Nephron progenitor cell (in vitro differentiated cells): Measurements from ENCODE around the gene PDCD11.
"Not testable (repeated sequence)": the region's sequence is repeated elsewhere in the genome, so short reads cannot be mapped to it uniquely, and the experiment has no call there.

Experiments
- DNase-seq: peaks from one replicate; pipeline ENCODE4 v3.0.0; 2021
- H3K27ac Mint-ChIP-seq: 2 replicates; pipeline ENCODE4 v1.8.0; 2021; ENCODE audit warnings: mild to moderate bottlenecking, moderate library complexity, mixed read lengths
- H3K27me3 Mint-ChIP-seq: 2 replicates; pipeline ENCODE4 v1.8.0; 2021; ENCODE audit warnings: mild to moderate bottlenecking, low read depth, mixed read lengths; ENCODE audit not compliant: poor library complexity
- H3K36me3 Mint-ChIP-seq: 2 replicates; pipeline ENCODE4 v1.8.0; 2021; ENCODE audit warnings: low read depth, mixed read lengths
- H3K4me1 Mint-ChIP-seq: 2 replicates; pipeline ENCODE4 v1.8.0; 2021; ENCODE audit warnings: mixed read lengths
- H3K4me3 Mint-ChIP-seq: 2 replicates; pipeline ENCODE4 v1.8.0; 2021; ENCODE audit warnings: mild to moderate bottlenecking, moderate library complexity, mixed read lengths
- H3K9me3 Mint-ChIP-seq: 2 replicates; pipeline ENCODE4 v1.8.0; 2021; ENCODE audit warnings: mild to moderate bottlenecking, moderate library complexity, mixed read lengths
- CTCF ChIP-seq: fragments of 200-600 bp; sonication (generic); IDR thresholded peaks from 2 replicates; pipeline ENCODE4 v1.5.0; 2021; ENCODE audit warnings: antibody characterized with exemption

PDCD11 gene, protein sequence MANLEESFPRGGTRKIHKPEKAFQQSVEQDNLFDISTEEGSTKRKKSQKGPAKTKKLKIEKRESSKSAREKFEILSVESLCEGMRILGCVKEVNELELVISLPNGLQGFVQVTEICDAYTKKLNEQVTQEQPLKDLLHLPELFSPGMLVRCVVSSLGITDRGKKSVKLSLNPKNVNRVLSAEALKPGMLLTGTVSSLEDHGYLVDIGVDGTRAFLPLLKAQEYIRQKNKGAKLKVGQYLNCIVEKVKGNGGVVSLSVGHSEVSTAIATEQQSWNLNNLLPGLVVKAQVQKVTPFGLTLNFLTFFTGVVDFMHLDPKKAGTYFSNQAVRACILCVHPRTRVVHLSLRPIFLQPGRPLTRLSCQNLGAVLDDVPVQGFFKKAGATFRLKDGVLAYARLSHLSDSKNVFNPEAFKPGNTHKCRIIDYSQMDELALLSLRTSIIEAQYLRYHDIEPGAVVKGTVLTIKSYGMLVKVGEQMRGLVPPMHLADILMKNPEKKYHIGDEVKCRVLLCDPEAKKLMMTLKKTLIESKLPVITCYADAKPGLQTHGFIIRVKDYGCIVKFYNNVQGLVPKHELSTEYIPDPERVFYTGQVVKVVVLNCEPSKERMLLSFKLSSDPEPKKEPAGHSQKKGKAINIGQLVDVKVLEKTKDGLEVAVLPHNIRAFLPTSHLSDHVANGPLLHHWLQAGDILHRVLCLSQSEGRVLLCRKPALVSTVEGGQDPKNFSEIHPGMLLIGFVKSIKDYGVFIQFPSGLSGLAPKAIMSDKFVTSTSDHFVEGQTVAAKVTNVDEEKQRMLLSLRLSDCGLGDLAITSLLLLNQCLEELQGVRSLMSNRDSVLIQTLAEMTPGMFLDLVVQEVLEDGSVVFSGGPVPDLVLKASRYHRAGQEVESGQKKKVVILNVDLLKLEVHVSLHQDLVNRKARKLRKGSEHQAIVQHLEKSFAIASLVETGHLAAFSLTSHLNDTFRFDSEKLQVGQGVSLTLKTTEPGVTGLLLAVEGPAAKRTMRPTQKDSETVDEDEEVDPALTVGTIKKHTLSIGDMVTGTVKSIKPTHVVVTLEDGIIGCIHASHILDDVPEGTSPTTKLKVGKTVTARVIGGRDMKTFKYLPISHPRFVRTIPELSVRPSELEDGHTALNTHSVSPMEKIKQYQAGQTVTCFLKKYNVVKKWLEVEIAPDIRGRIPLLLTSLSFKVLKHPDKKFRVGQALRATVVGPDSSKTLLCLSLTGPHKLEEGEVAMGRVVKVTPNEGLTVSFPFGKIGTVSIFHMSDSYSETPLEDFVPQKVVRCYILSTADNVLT (N-terminal part only)

DNA sequence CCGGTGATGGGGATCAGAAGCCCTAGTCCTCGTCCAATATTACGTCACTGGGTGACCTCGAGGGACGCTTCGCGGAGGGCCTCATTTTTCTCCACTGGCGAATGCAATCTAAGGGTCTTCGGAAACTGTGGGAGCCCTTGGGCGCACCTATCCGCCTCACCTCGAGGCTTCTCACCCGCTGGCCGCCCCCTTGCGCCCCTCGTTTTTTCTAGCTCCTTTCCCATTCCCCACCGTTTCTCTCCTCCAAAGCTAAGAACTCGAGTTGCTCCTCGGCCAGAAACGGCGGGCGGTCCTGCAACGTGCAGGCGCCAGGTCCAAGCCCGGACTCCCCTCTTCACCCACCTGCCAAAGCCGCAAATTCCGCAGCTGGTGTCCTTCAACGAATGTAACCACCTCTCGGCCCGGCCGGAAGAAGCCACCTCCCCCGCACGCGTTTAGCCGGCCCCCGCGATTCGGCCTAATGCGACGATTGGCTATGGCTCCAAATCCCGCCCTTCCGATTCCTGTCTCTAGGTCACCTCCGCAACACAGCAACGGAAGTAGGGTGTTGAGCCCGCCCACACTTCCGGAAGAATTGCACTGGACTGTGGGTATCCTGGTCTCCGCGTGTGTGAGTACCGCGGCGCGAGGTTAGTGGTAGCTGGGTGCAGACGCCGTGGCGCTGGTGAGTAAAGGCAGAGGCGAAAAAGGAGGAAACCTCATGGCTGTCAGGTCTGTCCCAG lies at the start of gene PDCD11, which contains the start of gene ATP5MK:
PDCD11 (plus strand) TSS at position 560 of the 722 bp plus-strand sequence. CDS start 1,801 bp downstream, outside the sequence.
ATP5MK (minus strand) TSS at position 409 of the 722 bp plus-strand sequence. CDS start 4,018 bp downstream, outside the sequence.
- H3K9me3 Mint-ChIP-seq, result no peaks in the 10 kb centered on the region
- peaks cover 53% of the 10 kb centered on the region for H3K36me3 Mint-ChIP-seq
- peak within 1 kb of the TSS; percentile 100 for H3K4me3 Mint-ChIP-seq
- peak within 1 kb of the TSS; percentile 99 for H3K27ac Mint-ChIP-seq
- peaks cover 5% of the 10 kb centered on the region for H3K27me3 Mint-ChIP-seq
- TF ChIP-seq CTCF, result no peak
- H3K4me1 Mint-ChIP-seq, result peaks cover 57% of the 10 kb centered on the region
- DNase-seq, result peak; percentile 95

DNA sequence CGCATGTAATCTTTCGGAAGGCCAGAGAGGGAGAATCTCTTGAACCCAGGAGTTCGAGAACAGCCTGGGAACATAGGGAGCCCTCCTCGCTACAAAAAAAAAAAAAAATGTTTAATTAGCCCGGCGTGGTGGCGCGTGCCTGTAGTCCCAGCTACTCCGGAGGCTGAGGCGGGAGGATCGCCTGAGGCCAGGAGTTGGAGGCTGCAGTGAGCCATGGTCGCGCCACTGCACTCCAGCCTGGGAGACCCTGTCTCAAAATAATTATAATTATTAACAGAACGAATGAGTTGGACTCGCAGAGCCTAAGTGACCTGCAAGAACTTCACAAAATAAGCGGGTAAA lies 46.3 kb upstream of the PDCD11 start:
- TF ChIP-seq CTCF, result no peak
- H3K36me3 Mint-ChIP-seq, result peaks cover 19% of the 10 kb centered on the region
- H3K9me3 Mint-ChIP-seq, result no peaks in the 10 kb centered on the region
- peak overlapping the region; percentile 54 for H3K27ac Mint-ChIP-seq
- peak overlapping the region; percentile 93 for H3K4me3 Mint-ChIP-seq
- peaks cover 5% of the 10 kb centered on the region for H3K4me1 Mint-ChIP-seq
- DNase-seq, result no peak
- H3K27me3 Mint-ChIP-seq, result no peaks in the 10 kb centered on the region

- Mint-ChIP-seq H3K9me3 (no peaks in the 10 kb centered on the region), H3K36me3 (peaks cover 17% of the 10 kb centered on the region), H3K27ac (peak within 1 kb of the TSS; percentile 98), H3K4me3 (peak within 1 kb of the TSS; percentile 93), H3K27me3 (no peaks in the 10 kb centered on the region), H3K4me1 (peaks cover 5% of the 10 kb centered on the region)
- TF ChIP-seq CTCF, result no peak
- peak; percentile 92 for DNase-seq
Observed at GRCh38 chr10:103350517-103351260, 45.7 kb upstream of the PDCD11 start, which contains the start of gene PCGF6. Gene PCGF6, minus strand, starts transcription at chr10:103351140. Its CDS starts 74 bp downstream, at chr10:103351066.

- Mint-ChIP-seq H3K4me3 (no peak overlapping the region), H3K36me3 (peaks cover 7% of the 10 kb centered on the region), H3K27me3 (peaks cover 3% of the 10 kb centered on the region), H3K27ac (no peak overlapping the region), H3K4me1 (peaks cover 5% of the 10 kb centered on the region), H3K9me3 (no peaks in the 10 kb centered on the region)
- TF ChIP-seq CTCF, result no peak
- DNase-seq, result no peak
Observed at GRCh38 chr10:103353281-103353680, 43.1 kb upstream of the PDCD11 start.

- not testable (repeated sequence) for H3K36me3 Mint-ChIP-seq, H3K4me3 Mint-ChIP-seq, H3K27me3 Mint-ChIP-seq, H3K4me1 Mint-ChIP-seq, H3K27ac Mint-ChIP-seq, H3K9me3 Mint-ChIP-seq, DNase-seq
Observed at GRCh38 chr10:103354567-103354966, 41.9 kb upstream of the PDCD11 start.
